Neural cell (in vitro differentiated cells): ENCODE measurements around the gene HMGCLL1. TPM values are rescaled to one million over a fixed set of nuclear protein-coding genes. Genes with fewer than 3 reads are reported as not detected.

Experiments used
- H2AFZ ChIP-seq: fragments of 200-600, 300-800 bp; sonication (generic), shearing (Covaris generic); 2 replicates; pipeline ENCODE4 v1.6.0; 2014; ENCODE audit warnings: low read depth, mild to moderate bottlenecking, antibody characterized with exemption, low read length, moderate library complexity
- H3F3A ChIP-seq: fragments of 200-600 bp; shearing (Covaris generic); 2 replicates; pipeline ENCODE4 v1.6.1; 2016; ENCODE audit warnings: mild to moderate bottlenecking, moderate library complexity, mixed read lengths, antibody characterized with exemption, low read length; ENCODE audit not compliant: insufficient read depth, poor library complexity, severe bottlenecking
- H3K27ac ChIP-seq: fragments of 200-600, 300-800 bp; sonication (generic), shearing (Covaris generic); 2 replicates; pipeline ENCODE4 v1.5.1; 2014; ENCODE audit warnings: mild to moderate bottlenecking, low read length, moderate library complexity
- H3K27me3 ChIP-seq: fragments of 300-800, 200-600 bp; sonication (generic), shearing (Covaris generic); 2 replicates; pipeline ENCODE4 v1.6.0; 2014; ENCODE audit warnings: mild to moderate bottlenecking, low read depth, low read length, moderate library complexity; ENCODE audit not compliant: insufficient read depth
- H3K36me3 ChIP-seq: fragments of 300-800, 200-600 bp; sonication (generic), shearing (Covaris generic); 2 replicates; pipeline ENCODE4 v1.5.1; 2014; ENCODE audit warnings: mild to moderate bottlenecking, antibody characterized with exemption, low read length, moderate library complexity; ENCODE audit not compliant: insufficient read depth
- H3K4me2 ChIP-seq: fragments of 300-800, 200-600 bp; sonication (generic), shearing (Covaris generic); 2 replicates; pipeline ENCODE4 v1.6.0; 2014; ENCODE audit warnings: mild to moderate bottlenecking, low read length
- H3K4me3 ChIP-seq: fragments of 300-800, 200-600 bp; sonication (generic), shearing (Covaris generic); 2 replicates; pipeline ENCODE4 v1.5.1; 2014; ENCODE audit warnings: mild to moderate bottlenecking, low read length, moderate library complexity
- H3K79me2 ChIP-seq: fragments of 200-600 bp; shearing (Covaris generic); replicated peaks from 2 replicates; pipeline ENCODE4 v1.6.0; 2014; ENCODE audit warnings: mild to moderate bottlenecking, low read length, moderate library complexity; ENCODE audit not compliant: insufficient read depth
- H3K9ac ChIP-seq: fragments of 300-800, 200-600 bp; sonication (generic), shearing (Covaris generic); 2 replicates; pipeline ENCODE4 v1.6.1; 2016; ENCODE audit warnings: mild to moderate bottlenecking, low read length, mixed read lengths
- H3K9me2 ChIP-seq: fragments of 200-600 bp; shearing (Covaris generic); 2 replicates; pipeline ENCODE4 v1.6.1; 2016; ENCODE audit warnings: mild to moderate bottlenecking, low read length, mixed read lengths; ENCODE audit not compliant: insufficient read depth
- H3K9me3 ChIP-seq: fragments of 200-600, 300-800 bp; sonication (generic), shearing (Covaris generic); 2 replicates; pipeline ENCODE4 v1.6.1; 2016; ENCODE audit warnings: mild to moderate bottlenecking, mixed run types, low read length, moderate library complexity, mixed read lengths
- H4K20me1 ChIP-seq: fragments of 200-600 bp; shearing (Covaris generic); 2 replicates; pipeline ENCODE4 v1.6.1; 2016; ENCODE audit warnings: mild to moderate bottlenecking, mixed run types; ENCODE audit not compliant: insufficient read depth
- EP300 ChIP-seq: fragments of 450-650 bp; conservative IDR thresholded peaks from 2 replicates; pipeline ENCODE4 v1.6.1; 2014; ENCODE audit warnings: antibody characterized with exemption, mild to moderate bottlenecking, moderate library complexity; ENCODE audit not compliant: poor library complexity, severe bottlenecking
- EZH2 ChIP-seq: fragments of 200-600, 300-800 bp; shearing (Covaris generic), sonication (generic); IDR thresholded peaks from 2 replicates; pipeline ENCODE4 v1.6.1; 2014; ENCODE audit warnings: antibody characterized with exemption, low read length, borderline replicate concordance, mild to moderate bottlenecking; ENCODE audit not compliant: insufficient read depth, poor library complexity, severe bottlenecking
- MXI1 ChIP-seq: fragments of 450-650 bp; conservative IDR thresholded peaks from 2 replicates; pipeline ENCODE4 v1.6.1; 2014; ENCODE audit warnings: antibody characterized with exemption, mild to moderate bottlenecking; ENCODE audit not compliant: poor library complexity, severe bottlenecking
- POLR2AphosphoS5 ChIP-seq: IDR thresholded peaks from 2 replicates; pipeline ENCODE4 v1.6.1; 2012
- RAD21 ChIP-seq: fragments of 450-650 bp; conservative IDR thresholded peaks from 2 replicates; pipeline ENCODE4 v1.6.1; 2014; ENCODE audit warnings: antibody characterized with exemption, mild to moderate bottlenecking, moderate library complexity
- REST ChIP-seq: IDR thresholded peaks from 2 replicates; pipeline ENCODE4 v1.6.1; 2012; ENCODE audit warnings: borderline replicate concordance
- SMC3 ChIP-seq: fragments of 450-650 bp; conservative IDR thresholded peaks from 2 replicates; pipeline ENCODE4 v1.6.1; 2014; ENCODE audit warnings: antibody characterized with exemption, mild to moderate bottlenecking, moderate library complexity; ENCODE audit not compliant: poor library complexity
- TAF1 ChIP-seq: IDR thresholded peaks from 2 replicates; pipeline ENCODE4 v1.6.1; 2012; ENCODE audit warnings: low read depth
- polyA plus RNA-seq: library from polyadenylated mRNA; depleted of rRNA; stranded (reverse); fragments of >200 nt; gene quantifications from 2 replicates; pipeline ENCODE4 v1.2.3, GENCODE V29; 2014
- TF ChIP-seq, protein P1 (sequence below): fragments of 450-650 bp; IDR thresholded peaks from 2 replicates; pipeline ENCODE4 v1.5.1; 2014; ENCODE audit warnings: antibody characterized with exemption, mild to moderate bottlenecking, moderate library complexity; ENCODE audit not compliant: poor library complexity, severe bottlenecking

Gene HMGCLL1
- polyA plus RNA-seq, 1 donor from 2014 or later = 59.7 TPM

GRCh38 chr6:55511122-55511800, 67.7 kb downstream of the HMGCLL1 start:
- Histone ChIP-seq H3K9ac (no peak overlapping the region), H3K9me3 (no peaks in the 10 kb centered on the region), H3K4me2 (no peak overlapping the region), H2AFZ (no peak overlapping the region), H3K4me3 (no peak overlapping the region), H3F3A (no peaks in the 10 kb centered on the region), H3K9me2 (no peaks in the 10 kb centered on the region), H4K20me1 (no peaks in the 10 kb centered on the region), H3K36me3 (no peaks in the 10 kb centered on the region), H3K27me3 (no peaks in the 10 kb centered on the region), H3K27ac (no peak overlapping the region), H3K79me2 (no peaks in the 10 kb centered on the region)
- TF ChIP-seq EZH2 (no peak), POLR2AphosphoS5 (no peak), TAF1 (no peak), EP300 (no peak), REST (no peak)
- TF ChIP-seq, protein P1, sequence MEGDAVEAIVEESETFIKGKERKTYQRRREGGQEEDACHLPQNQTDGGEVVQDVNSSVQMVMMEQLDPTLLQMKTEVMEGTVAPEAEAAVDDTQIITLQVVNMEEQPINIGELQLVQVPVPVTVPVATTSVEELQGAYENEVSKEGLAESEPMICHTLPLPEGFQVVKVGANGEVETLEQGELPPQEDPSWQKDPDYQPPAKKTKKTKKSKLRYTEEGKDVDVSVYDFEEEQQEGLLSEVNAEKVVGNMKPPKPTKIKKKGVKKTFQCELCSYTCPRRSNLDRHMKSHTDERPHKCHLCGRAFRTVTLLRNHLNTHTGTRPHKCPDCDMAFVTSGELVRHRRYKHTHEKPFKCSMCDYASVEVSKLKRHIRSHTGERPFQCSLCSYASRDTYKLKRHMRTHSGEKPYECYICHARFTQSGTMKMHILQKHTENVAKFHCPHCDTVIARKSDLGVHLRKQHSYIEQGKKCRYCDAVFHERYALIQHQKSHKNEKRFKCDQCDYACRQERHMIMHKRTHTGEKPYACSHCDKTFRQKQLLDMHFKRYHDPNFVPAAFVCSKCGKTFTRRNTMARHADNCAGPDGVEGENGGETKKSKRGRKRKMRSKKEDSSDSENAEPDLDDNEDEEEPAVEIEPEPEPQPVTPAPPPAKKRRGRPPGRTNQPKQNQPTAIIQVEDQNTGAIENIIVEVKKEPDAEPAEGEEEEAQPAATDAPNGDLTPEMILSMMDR = no peak

- Histone ChIP-seq H3K9ac (no peak overlapping the region), H3K79me2 (no peaks in the 10 kb centered on the region), H2AFZ (no peak overlapping the region), H3F3A (no peaks in the 10 kb centered on the region), H4K20me1 (no peaks in the 10 kb centered on the region), H3K27me3 (no peaks in the 10 kb centered on the region), H3K9me3 (no peaks in the 10 kb centered on the region), H3K27ac (no peak overlapping the region), H3K4me2 (no peak overlapping the region), H3K9me2 (no peaks in the 10 kb centered on the region), H3K36me3 (no peaks in the 10 kb centered on the region), H3K4me3 (no peak overlapping the region)
- no peak for TF ChIP-seq REST
- no peak for TF ChIP-seq EZH2
- TF ChIP-seq RAD21 = no peak
- TF ChIP-seq MXI1 = no peak
- no peak for TF ChIP-seq EP300
- TF ChIP-seq, protein P1 = no peak
- no peak for TF ChIP-seq POLR2AphosphoS5
- no peak for TF ChIP-seq SMC3
- no peak for TF ChIP-seq TAF1
Measured at GRCh38 chr6:55499591-55499990, 79.4 kb downstream of the HMGCLL1 start.
